RWPE2 (cell line): Measurements from ENCODE around the gene CCDC9B.
A peak's percentile ranks its signal among the peaks of the same experiment; 100 is the strongest.

ENCODE experiments used
- ATAC-seq: fragments of 200-7000 bp; cut with Tn5 transposase; 3 replicates; pipeline ENCODE4 v1.9.1; 2021; ENCODE audit warnings: low read depth
- DNase-seq: peaks from one replicate; pipeline ENCODE4 v3.0.0-alpha.2; 2020; ENCODE audit warnings: low spot score
- H3K27ac ChIP-seq: fragments of 450-650 bp; 2 replicates; pipeline ENCODE4 v1.5.1; 2017; ENCODE audit warnings: mild to moderate bottlenecking; ENCODE audit not compliant: poor library complexity, severe bottlenecking
- H3K27me3 ChIP-seq: fragments of 250-450 bp; sonication (Bioruptor Pico); 2 replicates; pipeline ENCODE4 v1.5.1; 2021; ENCODE audit warnings: mild to moderate bottlenecking, moderate library complexity; ENCODE audit not compliant: insufficient read depth, poor library complexity, severe bottlenecking
- H3K36me3 ChIP-seq: fragments of 250-450 bp; sonication (Bioruptor Pico); 2 replicates; pipeline ENCODE4 v1.5.1; 2020; ENCODE audit warnings: low read depth, mild to moderate bottlenecking, moderate library complexity
- H3K4me1 ChIP-seq: fragments of 250-450 bp; sonication (Bioruptor Pico); 2 replicates; pipeline ENCODE4 v1.5.1; 2021; ENCODE audit warnings: mild to moderate bottlenecking, moderate library complexity; ENCODE audit not compliant: insufficient read depth, poor library complexity, severe bottlenecking
- H3K4me3 ChIP-seq: fragments of 250-450 bp; sonication (Bioruptor Pico); 2 replicates; pipeline ENCODE4 v1.5.1; 2021; ENCODE audit warnings: mild to moderate bottlenecking, moderate library complexity; ENCODE audit not compliant: severe bottlenecking
- H3K9me3 ChIP-seq: fragments of 250-450 bp; sonication (Bioruptor Pico); 2 replicates; pipeline ENCODE4 v1.5.1; 2021; ENCODE audit warnings: mild to moderate bottlenecking, moderate library complexity; ENCODE audit not compliant: severe bottlenecking
- TF ChIP-seq, protein P1 (sequence below): fragments of 450-650 bp; IDR thresholded peaks from one replicate; pipeline ENCODE4 v1.5.1; 2017; ENCODE audit warnings: mild to moderate bottlenecking, moderate library complexity; ENCODE audit not compliant: poor library complexity, severe bottlenecking

CCDC9B gene

DNA sequence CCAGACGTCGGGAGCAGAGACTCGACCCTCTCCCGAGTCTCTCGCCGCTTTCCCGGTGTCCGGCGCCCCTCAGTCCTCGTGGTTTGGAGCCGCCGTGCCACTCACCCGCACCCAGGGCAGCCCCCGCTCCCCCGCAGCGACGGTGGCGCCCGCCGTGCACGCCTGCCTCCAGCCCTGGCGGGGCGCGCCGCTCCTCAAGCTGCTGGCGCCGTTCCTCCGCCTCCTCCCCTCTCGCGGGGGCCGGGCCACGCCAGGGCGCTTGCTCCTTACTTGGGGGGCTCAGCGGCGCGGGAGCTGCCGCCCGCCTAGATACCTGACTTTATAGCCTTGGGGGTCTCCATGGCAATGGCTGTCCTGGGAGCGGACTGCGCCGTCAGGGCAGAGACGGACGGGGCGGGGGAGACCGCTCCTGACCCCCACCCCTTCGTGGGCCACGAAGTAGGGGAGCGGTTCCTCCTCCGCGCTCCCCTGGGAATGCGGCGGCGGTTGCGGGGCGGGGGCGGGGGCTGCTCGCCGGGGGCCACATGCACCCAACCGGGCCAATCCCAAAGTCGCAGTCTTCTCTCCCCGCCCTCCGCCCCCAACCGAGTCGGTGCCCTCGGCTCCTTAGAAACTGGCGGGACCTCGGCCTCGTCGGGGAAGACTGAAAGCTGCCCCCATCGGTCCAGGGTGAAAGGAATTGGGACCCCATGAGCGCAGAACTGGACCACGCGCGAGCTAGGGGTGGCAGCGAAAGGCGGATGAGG, 57.7 kb downstream of the CCDC9B start, which contains the start of gene ANKRD63:
TSS of gene ANKRD63 (minus strand) at position 196 of the 746 bp plus-strand sequence. CDS start 478 bp downstream, outside the sequence.
- no peak for DNase-seq
- peak; percentile 29 for ATAC-seq
- H3K36me3 ChIP-seq = no peaks in the 10 kb centered on the region
- TF ChIP-seq, protein P1, sequence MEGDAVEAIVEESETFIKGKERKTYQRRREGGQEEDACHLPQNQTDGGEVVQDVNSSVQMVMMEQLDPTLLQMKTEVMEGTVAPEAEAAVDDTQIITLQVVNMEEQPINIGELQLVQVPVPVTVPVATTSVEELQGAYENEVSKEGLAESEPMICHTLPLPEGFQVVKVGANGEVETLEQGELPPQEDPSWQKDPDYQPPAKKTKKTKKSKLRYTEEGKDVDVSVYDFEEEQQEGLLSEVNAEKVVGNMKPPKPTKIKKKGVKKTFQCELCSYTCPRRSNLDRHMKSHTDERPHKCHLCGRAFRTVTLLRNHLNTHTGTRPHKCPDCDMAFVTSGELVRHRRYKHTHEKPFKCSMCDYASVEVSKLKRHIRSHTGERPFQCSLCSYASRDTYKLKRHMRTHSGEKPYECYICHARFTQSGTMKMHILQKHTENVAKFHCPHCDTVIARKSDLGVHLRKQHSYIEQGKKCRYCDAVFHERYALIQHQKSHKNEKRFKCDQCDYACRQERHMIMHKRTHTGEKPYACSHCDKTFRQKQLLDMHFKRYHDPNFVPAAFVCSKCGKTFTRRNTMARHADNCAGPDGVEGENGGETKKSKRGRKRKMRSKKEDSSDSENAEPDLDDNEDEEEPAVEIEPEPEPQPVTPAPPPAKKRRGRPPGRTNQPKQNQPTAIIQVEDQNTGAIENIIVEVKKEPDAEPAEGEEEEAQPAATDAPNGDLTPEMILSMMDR = no peak
- H3K27ac ChIP-seq = no peak within 1 kb of the TSS
- no peaks in the 10 kb centered on the region for H3K9me3 ChIP-seq
- no peaks in the 10 kb centered on the region for H3K4me1 ChIP-seq
- peak within 1 kb of the TSS; percentile 28 for H3K4me3 ChIP-seq
- H3K27me3 ChIP-seq = peaks cover 38% of the 10 kb centered on the region

GRCh38 chr15:40282147-40282868, 58.4 kb downstream of the CCDC9B start:
- ATAC-seq = peak; percentile 48
- H3K9me3 ChIP-seq = no peaks in the 10 kb centered on the region
- TF ChIP-seq, protein P1 = peak; percentile 86
- H3K4me1 ChIP-seq = no peaks in the 10 kb centered on the region
- DNase-seq = no peak
- peaks cover 38% of the 10 kb centered on the region for H3K27me3 ChIP-seq
- H3K36me3 ChIP-seq = no peaks in the 10 kb centered on the region
- H3K27ac ChIP-seq = no peak overlapping the region
- H3K4me3 ChIP-seq = peak overlapping the region; percentile 28

- Histone ChIP-seq H3K27me3 (peaks cover 38% of the 10 kb centered on the region), H3K4me3 (peak overlapping the region; percentile 28), H3K36me3 (no peaks in the 10 kb centered on the region), H3K9me3 (no peaks in the 10 kb centered on the region), H3K27ac (no peak overlapping the region), H3K4me1 (no peaks in the 10 kb centered on the region)
- TF ChIP-seq, protein P1 = no peak
- DNase-seq (no peak), ATAC-seq (no peak; the same call in 2 of the 3 replicates)
Observed at GRCh38 chr15:40281801-40282146, 59.0 kb downstream of the CCDC9B start.
